Measurements from ENCODE around the gene OR10G6. TPM values are rescaled to one million over a fixed set of nuclear protein-coding genes. Genes with fewer than 3 reads are reported as not detected.

Gene OR10G6
- total RNA-seq, 1 donor, result not detected

Other genes starting within 250 kb of the OR10G6 start
- not detected for gene OR6X1, start 240.6 kb downstream of the OR10G6 start, total RNA-seq
- gene OR6M1, start 188.8 kb downstream of the OR10G6 start, total RNA-seq, result not detected
- not detected for gene TMEM225, start 109.5 kb downstream of the OR10G6 start, total RNA-seq
- not detected for gene OR8D4, start 93.0 kb downstream of the OR10G6 start, total RNA-seq
- not detected for gene OR4D5, start 55.5 kb downstream of the OR10G6 start, total RNA-seq
- gene OR6T1, start 51.3 kb downstream of the OR10G6 start, total RNA-seq, result not detected
- not detected for gene OR10S1, start 17.4 kb downstream of the OR10G6 start, total RNA-seq
- not detected for gene OR10G4, start 17.8 kb upstream of the OR10G6 start, total RNA-seq
- gene OR10G9, start 27.9 kb upstream of the OR10G6 start, total RNA-seq, result not detected
- gene OR10G8, start 31.6 kb upstream of the OR10G6 start, total RNA-seq, result not detected
- not detected for gene OR10G7, start 46.2 kb upstream of the OR10G6 start, total RNA-seq
- gene VWA5A, start 120.3 kb upstream of the OR10G6 start, total RNA-seq, result 6.6 TPM
- not detected for gene OR10D3, start 188.2 kb upstream of the OR10G6 start, total RNA-seq
- gene OR8G1, start 245.9 kb upstream of the OR10G6 start, total RNA-seq, result under 0.01 TPM